Cardiac muscle cell (in vitro differentiated cells and primary cell): Measurements from ENCODE around the gene TAF10. TPM values are rescaled to one million over a fixed set of nuclear protein-coding genes. Genes with fewer than 3 reads are reported as not detected.
A peak's percentile ranks its signal among the peaks of the same experiment; 100 is the strongest.

ENCODE experiments used
- DNase-seq, 2 donors: peaks; one replicate each; pipeline versions ENCODE4 v3.0.0 to v3.0.0-alpha.2; 2010 to 2017; ENCODE audit warnings: low read depth in 1 of 2, low spot score in 1 of 2
- H3K27ac ChIP-seq: fragments of 200-600 bp; sonication (generic); 2 replicates; pipeline ENCODE4 v1.5.1; 2016
- H3K27me3 ChIP-seq: fragments of 200-600 bp; sonication (generic); 2 replicates; pipeline ENCODE4 v1.6.0; 2016; ENCODE audit warnings: control low read depth
- H3K36me3 ChIP-seq: fragments of 200-600 bp; sonication (generic); 2 replicates; pipeline ENCODE4 v1.5.1; 2016; ENCODE audit warnings: control low read depth
- H3K4me1 ChIP-seq: fragments of 200-600 bp; sonication (generic); 2 replicates; pipeline ENCODE4 v1.8.1; 2017; ENCODE audit warnings: low read depth, mild to moderate bottlenecking, mixed run types
- H3K4me3 ChIP-seq: fragments of 200-600 bp; sonication (generic); 2 replicates; pipeline ENCODE4 v1.5.1; 2016; ENCODE audit warnings: mild to moderate bottlenecking
- H3K9me3 ChIP-seq: fragments of 200-600 bp; sonication (generic); 2 replicates; pipeline ENCODE4 v1.5.1; 2017; ENCODE audit warnings: low read depth, mild to moderate bottlenecking, control low read depth
- polyA plus RNA-seq: library from polyadenylated mRNA; unstranded; fragments of >200 nt; fragmentation: Nextera tagmentation; extraction: Ambion mirVana; gene quantifications from 2 replicates; pipeline ENCODE4 v1.2.1, GENCODE V29; 2016
- total RNA-seq: library from RNA; depleted of rRNA; stranded (reverse); fragments of >200 nt; gene quantifications from 2 replicates; pipeline ENCODE4 v1.2.3, GENCODE V29; 2016
- TF ChIP-seq, protein P1 (sequence below): IDR thresholded peaks from 2 replicates; pipeline ENCODE4 v1.5.1; 2012; ENCODE audit warnings: low read depth, mild to moderate bottlenecking, low read length

The TAF10 gene
- total and polyA plus RNA-seq, 2 experiments from 2014 or later = 72.6 to 316 TPM

- TF ChIP-seq, protein P1, sequence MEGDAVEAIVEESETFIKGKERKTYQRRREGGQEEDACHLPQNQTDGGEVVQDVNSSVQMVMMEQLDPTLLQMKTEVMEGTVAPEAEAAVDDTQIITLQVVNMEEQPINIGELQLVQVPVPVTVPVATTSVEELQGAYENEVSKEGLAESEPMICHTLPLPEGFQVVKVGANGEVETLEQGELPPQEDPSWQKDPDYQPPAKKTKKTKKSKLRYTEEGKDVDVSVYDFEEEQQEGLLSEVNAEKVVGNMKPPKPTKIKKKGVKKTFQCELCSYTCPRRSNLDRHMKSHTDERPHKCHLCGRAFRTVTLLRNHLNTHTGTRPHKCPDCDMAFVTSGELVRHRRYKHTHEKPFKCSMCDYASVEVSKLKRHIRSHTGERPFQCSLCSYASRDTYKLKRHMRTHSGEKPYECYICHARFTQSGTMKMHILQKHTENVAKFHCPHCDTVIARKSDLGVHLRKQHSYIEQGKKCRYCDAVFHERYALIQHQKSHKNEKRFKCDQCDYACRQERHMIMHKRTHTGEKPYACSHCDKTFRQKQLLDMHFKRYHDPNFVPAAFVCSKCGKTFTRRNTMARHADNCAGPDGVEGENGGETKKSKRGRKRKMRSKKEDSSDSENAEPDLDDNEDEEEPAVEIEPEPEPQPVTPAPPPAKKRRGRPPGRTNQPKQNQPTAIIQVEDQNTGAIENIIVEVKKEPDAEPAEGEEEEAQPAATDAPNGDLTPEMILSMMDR = no peak
- H3K4me1 ChIP-seq = peaks cover 8% of the 10 kb centered on the region
- H3K27me3 ChIP-seq = peaks cover 28% of the 10 kb centered on the region
- peaks cover 36% of the 10 kb centered on the region for H3K36me3 ChIP-seq
- DNase-seq = no peak
- no peaks in the 10 kb centered on the region for H3K9me3 ChIP-seq
- no peak overlapping the region for H3K27ac ChIP-seq
- peak overlapping the region; percentile 12 for H3K4me3 ChIP-seq
These were observed 18.7 kb upstream of the TAF10 start for GRCh38 chr11:6630632-6631291.

DNA sequence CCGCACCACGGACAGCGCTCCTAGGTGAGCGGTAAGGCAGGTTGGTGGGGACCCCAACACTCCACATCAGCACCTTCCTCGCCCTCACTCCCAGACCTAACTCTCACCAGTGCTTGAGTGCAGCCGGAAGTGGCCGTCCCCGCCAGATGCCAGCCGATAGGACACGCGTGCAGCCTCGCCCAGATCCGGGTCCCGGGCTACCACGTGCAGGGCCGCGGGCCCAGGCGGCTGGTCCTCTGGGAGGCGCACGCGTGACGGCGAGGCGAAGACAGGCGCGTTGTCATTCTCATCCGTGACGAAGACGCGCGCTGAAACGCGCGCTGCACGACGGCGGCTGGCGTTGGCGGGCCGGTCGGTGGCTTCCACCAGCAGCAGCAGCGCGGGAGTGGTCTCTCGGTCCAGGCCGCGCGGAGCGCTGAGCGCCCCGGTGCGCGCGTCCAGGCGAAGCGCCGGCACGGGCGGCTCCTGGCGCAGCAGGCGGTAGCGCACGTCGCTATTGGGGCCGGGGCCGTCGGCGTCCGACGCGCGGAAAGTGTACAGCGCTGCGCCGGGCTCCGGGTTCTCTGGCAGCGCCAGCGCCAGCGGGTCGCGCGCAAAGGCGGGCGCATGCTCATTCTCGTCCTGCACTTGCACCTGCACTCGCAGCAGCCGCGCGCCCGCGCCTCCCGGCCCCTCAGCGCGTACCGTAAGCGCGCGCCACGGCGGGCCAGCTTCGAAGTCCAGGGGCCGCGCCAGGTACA lies 18.0 kb upstream of the TAF10 start:
- peak in 1 of 2 donors; percentile 50 for DNase-seq
- Histone ChIP-seq H3K4me1 (peaks cover 8% of the 10 kb centered on the region), H3K9me3 (no peaks in the 10 kb centered on the region), H3K27me3 (peaks cover 28% of the 10 kb centered on the region), H3K36me3 (peaks cover 43% of the 10 kb centered on the region), H3K27ac (no peak overlapping the region), H3K4me3 (peak overlapping the region; percentile 12)
- TF ChIP-seq, protein P1 = no peak

- Histone ChIP-seq H3K4me3 (no peak overlapping the region), H3K27ac (no peak overlapping the region), H3K36me3 (peaks cover 47% of the 10 kb centered on the region), H3K4me1 (peaks cover 8% of the 10 kb centered on the region), H3K9me3 (no peaks in the 10 kb centered on the region), H3K27me3 (peaks cover 28% of the 10 kb centered on the region)
- TF ChIP-seq, protein P1 = no peak
- DNase-seq = no peak
These were observed 17.5 kb upstream of the TAF10 start for GRCh38 chr11:6629573-6629891.

GRCh38 chr11:6628526-6628925 lies 16.5 kb upstream of the TAF10 start:
- Histone ChIP-seq H3K4me1 (peaks cover 3% of the 10 kb centered on the region), H3K4me3 (no peak overlapping the region), H3K36me3 (peaks cover 47% of the 10 kb centered on the region), H3K27ac (no peak overlapping the region), H3K9me3 (no peaks in the 10 kb centered on the region), H3K27me3 (peaks cover 28% of the 10 kb centered on the region)
- TF ChIP-seq, protein P1 = no peak
- DNase-seq = no peak

DNA sequence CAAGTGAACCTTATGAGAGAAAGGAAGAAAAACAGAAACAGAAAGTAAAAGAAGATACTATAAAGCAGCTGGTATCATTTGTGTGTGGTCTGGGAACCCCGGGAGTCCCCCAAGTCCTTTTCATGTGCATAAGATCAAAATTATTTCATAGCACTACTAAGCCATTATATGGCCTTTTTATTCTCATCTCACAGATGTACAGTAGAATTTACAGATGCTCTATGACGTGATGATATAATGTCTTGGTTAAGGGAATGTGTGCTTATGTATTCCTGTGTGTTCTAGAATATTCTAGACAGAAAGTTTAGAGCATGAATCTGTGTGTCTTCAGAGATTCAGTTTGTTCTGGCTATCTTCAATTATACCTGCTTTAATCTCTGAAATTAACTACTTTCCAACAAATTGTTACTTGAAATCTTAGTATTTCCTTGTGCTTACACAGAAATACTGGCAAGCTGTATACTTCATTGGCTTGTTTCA lies 15.8 kb upstream of the TAF10 start:
- DNase-seq = no peak
- H3K27me3 ChIP-seq = peaks cover 28% of the 10 kb centered on the region
- no peak overlapping the region for H3K4me3 ChIP-seq
- peaks cover 40% of the 10 kb centered on the region for H3K36me3 ChIP-seq
- TF ChIP-seq, protein P1 = no peak
- H3K27ac ChIP-seq = no peak overlapping the region
- H3K9me3 ChIP-seq = no peaks in the 10 kb centered on the region
- no peaks in the 10 kb centered on the region for H3K4me1 ChIP-seq
